Measurements from ENCODE around the gene GALK2. TPM values are rescaled to one million over a fixed set of nuclear protein-coding genes. Genes with fewer than 3 reads are reported as not detected.
"Not testable (repeated sequence)": the region's sequence is repeated elsewhere in the genome, so short reads cannot be mapped to it uniquely, and the experiment has no call there.

Gene GALK2
- total RNA-seq, 1 donor from 2014 or later: 21.3 TPM

DNA sequence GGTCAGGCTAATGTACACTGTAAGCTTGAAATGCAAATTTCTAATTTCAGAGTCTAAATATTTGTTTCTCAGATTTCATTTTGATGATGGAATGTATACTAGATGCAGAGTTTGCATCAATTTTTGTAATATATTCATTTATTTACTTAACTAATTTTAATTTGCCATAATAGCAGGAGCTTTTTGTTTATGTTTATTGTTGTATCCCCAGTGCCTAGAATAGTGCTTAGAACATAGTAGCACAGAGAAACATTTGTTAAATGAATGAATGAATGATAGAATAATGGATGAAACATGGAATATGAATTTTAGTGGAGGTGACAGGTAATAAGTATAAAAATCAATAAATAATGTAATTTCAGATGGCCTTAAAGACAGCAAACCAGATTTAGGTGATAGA lies 5.2 kb upstream of the GALK2 start:
- TF ChIP-seq, protein P1, sequence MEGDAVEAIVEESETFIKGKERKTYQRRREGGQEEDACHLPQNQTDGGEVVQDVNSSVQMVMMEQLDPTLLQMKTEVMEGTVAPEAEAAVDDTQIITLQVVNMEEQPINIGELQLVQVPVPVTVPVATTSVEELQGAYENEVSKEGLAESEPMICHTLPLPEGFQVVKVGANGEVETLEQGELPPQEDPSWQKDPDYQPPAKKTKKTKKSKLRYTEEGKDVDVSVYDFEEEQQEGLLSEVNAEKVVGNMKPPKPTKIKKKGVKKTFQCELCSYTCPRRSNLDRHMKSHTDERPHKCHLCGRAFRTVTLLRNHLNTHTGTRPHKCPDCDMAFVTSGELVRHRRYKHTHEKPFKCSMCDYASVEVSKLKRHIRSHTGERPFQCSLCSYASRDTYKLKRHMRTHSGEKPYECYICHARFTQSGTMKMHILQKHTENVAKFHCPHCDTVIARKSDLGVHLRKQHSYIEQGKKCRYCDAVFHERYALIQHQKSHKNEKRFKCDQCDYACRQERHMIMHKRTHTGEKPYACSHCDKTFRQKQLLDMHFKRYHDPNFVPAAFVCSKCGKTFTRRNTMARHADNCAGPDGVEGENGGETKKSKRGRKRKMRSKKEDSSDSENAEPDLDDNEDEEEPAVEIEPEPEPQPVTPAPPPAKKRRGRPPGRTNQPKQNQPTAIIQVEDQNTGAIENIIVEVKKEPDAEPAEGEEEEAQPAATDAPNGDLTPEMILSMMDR (conservative IDR thresholded peaks at IDR 0.05): no peak
- Mint-ChIP-seq H3K36me3 (ENCODE audit: low read depth) (peaks cover 9% of the 10 kb centered on the region), H3K27me3 (ENCODE audit: low read depth) (no peaks in the 10 kb centered on the region), H3K4me3 (no peak overlapping the region), H3K27ac (ENCODE audit: unreplicated experiment) (no peak overlapping the region), H3K9me3 (no peaks in the 10 kb centered on the region), H3K4me1 (peaks cover under 1% of the 10 kb centered on the region)
- DNase-seq (ENCODE audit: low read depth, low spot score): no peak

DNA sequence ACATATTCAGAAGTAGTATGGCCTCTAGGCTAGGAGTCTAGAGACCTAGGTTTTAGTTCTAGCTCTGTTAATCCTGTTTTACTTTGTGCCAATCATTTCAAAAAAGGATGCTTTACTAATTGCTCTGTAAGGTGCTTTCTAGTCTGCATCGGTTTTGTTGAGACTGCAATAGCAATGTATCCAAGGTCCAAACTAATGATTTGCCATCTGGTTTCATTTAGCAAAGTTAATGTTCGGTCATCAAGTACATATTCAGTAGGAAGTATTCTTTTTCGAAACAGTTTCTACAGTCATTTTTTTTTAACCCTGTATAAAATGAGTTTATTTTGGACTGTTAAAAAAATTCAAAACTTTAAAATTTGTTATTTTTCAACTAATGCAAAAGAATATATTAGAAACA lies 2.0 kb upstream of the GALK2 start:
- Mint-ChIP-seq H3K36me3 (ENCODE audit: low read depth) (peaks cover 7% of the 10 kb centered on the region), H3K27ac (ENCODE audit: unreplicated experiment) (no peak overlapping the region), H3K4me1 (peaks cover 15% of the 10 kb centered on the region), H3K9me3 (no peaks in the 10 kb centered on the region), H3K4me3 (no peak overlapping the region), H3K27me3 (ENCODE audit: low read depth) (no peaks in the 10 kb centered on the region)
- no peak for DNase-seq (ENCODE audit: low read depth, low spot score)
- TF ChIP-seq, protein P1 (conservative IDR thresholded peaks at IDR 0.05): no peak

DNA sequence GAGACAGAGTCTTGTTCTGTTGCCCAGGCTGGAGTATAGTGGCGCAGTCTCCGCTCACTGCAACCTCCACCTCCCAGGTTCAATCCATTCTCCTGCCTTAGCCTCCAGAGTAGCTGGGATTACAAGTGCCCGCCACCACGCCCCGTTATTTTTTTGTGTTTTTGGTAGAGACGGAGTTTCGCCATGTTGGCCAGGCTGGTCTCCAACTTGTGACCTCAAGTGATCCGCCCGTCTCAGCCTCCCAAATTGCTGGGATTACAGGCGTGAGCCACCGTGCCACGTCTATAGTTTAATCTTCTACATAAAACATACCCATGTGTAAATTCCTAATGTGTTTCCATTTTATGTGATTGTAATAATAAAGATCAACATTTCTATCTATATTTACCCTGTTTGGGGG lies 1.7 kb downstream of the GALK2 start:
- no peak overlapping the region for H3K27ac Mint-ChIP-seq (ENCODE audit: unreplicated experiment)
- H3K9me3 Mint-ChIP-seq: peaks cover 14% of the 10 kb centered on the region
- no peak for DNase-seq (ENCODE audit: low read depth, low spot score)
- peak overlapping the region; percentile 75 for H3K4me3 Mint-ChIP-seq
- TF ChIP-seq, protein P1 (conservative IDR thresholded peaks at IDR 0.05): no peak
- H3K4me1 Mint-ChIP-seq: peaks cover 18% of the 10 kb centered on the region
- H3K27me3 Mint-ChIP-seq (ENCODE audit: low read depth): no peaks in the 10 kb centered on the region
- peaks cover 12% of the 10 kb centered on the region for H3K36me3 Mint-ChIP-seq (ENCODE audit: low read depth)

DNA sequence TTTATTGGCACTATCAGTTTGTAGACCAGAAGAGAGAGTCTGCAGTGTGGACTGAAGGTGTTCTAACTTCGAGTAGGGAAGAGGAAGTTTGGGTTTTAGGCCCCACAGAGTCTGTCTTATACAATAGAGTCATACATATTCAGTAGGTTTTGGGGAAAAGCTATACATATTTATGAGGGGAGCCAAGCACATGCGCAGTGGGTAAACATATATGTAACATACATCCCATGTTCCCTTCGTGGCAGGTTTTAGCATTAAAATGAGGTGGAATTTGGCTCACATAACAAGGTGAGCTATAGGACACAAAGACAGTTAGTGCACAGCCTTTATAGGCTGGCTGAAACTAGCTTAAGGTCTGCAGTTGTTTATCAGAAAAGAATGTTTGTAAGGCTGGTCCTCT lies 4.9 kb downstream of the GALK2 start:
- no peak overlapping the region for H3K27ac Mint-ChIP-seq (ENCODE audit: unreplicated experiment)
- H3K27me3 Mint-ChIP-seq (ENCODE audit: low read depth): no peaks in the 10 kb centered on the region
- no peak for DNase-seq (ENCODE audit: low read depth, low spot score)
- peaks cover 30% of the 10 kb centered on the region for H3K4me1 Mint-ChIP-seq
- peaks cover 14% of the 10 kb centered on the region for H3K9me3 Mint-ChIP-seq
- TF ChIP-seq, protein P1 (conservative IDR thresholded peaks at IDR 0.05): no peak
- peaks cover 12% of the 10 kb centered on the region for H3K36me3 Mint-ChIP-seq (ENCODE audit: low read depth)
- no peak overlapping the region for H3K4me3 Mint-ChIP-seq

- H3K36me3 Mint-ChIP-seq (ENCODE audit: low read depth): peaks cover 12% of the 10 kb centered on the region
- not testable (repeated sequence) for H3K27ac Mint-ChIP-seq (ENCODE audit: unreplicated experiment); DNase-seq (ENCODE audit: low read depth, low spot score); H3K4me3 Mint-ChIP-seq; H3K27me3 Mint-ChIP-seq (ENCODE audit: low read depth)
- peaks cover 14% of the 10 kb centered on the region for H3K9me3 Mint-ChIP-seq
- peaks cover 30% of the 10 kb centered on the region for H3K4me1 Mint-ChIP-seq
Observed at GRCh38 chr15:49175582-49176397, 5.7 kb downstream of the GALK2 start.

DNA sequence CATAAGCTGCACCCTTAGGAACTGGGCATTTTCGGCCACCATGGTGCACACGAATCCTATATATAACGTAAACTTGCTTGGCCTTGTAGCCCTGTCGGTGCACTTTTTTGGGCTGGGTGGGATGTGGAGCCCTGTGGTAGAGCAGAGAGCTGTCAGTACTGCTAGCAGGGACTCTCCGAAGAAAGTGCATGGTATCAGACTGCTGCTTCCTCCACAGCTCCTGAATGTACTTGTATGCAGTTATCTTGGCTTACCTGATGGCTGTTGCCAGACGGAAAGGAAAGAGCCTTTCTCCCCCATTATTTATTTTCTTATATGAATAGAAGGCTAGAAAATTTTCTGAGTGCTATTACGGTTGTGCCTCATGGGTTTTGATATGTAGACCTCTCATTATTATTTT lies 8.4 kb downstream of the GALK2 start:
- Mint-ChIP-seq H3K27ac (ENCODE audit: unreplicated experiment) (no peak overlapping the region), H3K4me3 (peak overlapping the region; percentile 15), H3K9me3 (peaks cover 14% of the 10 kb centered on the region), H3K27me3 (ENCODE audit: low read depth) (no peaks in the 10 kb centered on the region), H3K36me3 (ENCODE audit: low read depth) (peaks cover 12% of the 10 kb centered on the region), H3K4me1 (peaks cover 29% of the 10 kb centered on the region)
- TF ChIP-seq, protein P1 (conservative IDR thresholded peaks at IDR 0.05): no peak
- DNase-seq (ENCODE audit: low read depth, low spot score): no peak
